GM12878 (cell line): ENCODE data around the gene UBXN10. TPM values are rescaled to one million over a fixed set of nuclear protein-coding genes. Genes with fewer than 3 reads are reported as not detected.

Experiments used
- ATAC-seq: fragments of 200-7000 bp; cut with Tn5 transposase; 3 replicates; pipeline ENCODE4 v1.9.1; 2020; ENCODE audit warnings: mild to moderate bottlenecking, moderate library complexity
- BruUV-seq: library from RNA; stranded (reverse); fragments of 400-500 nt; replicated peaks from 2 replicates; lab custom pipeline; 2021; lab: Mats Ljungman, UMichigan
- CTCF ChIA-PET: fragments of 300-600 bp; sonication (Branson Sonifier 250); formaldehyde crosslinking; extraction: SDS; loops from one replicate; lab custom pipeline; 2021; ENCODE audit warnings: inconsistent platforms; lab: Yijun Ruan, JAX
- POLR2A ChIA-PET: fragments of 350-600 bp; formaldehyde crosslinking; extraction: SDS; loops from one replicate; lab custom pipeline; 2021; ENCODE audit warnings: inconsistent platforms; lab: Charles Lee
- RAD21 ChIA-PET: fragments of 300-600 bp; sonication (Branson Sonifier 250); formaldehyde crosslinking; loops from one replicate; lab custom pipeline; 2023; ENCODE audit warnings: antibody characterized with exemption; ENCODE audit not compliant: unreplicated experiment; lab: Charles Lee
- SMC1A ChIA-PET: fragments of 300-600 bp; sonication (Branson Sonifier 250); formaldehyde crosslinking; loops from one replicate; lab custom pipeline; 2023; ENCODE audit not compliant: unreplicated experiment, uncharacterized antibody; lab: Charles Lee
- DNase-seq: peaks from one replicate; pipeline ENCODE4 v3.0.0-alpha.2; 2011; ENCODE audit warnings: low read depth, low spot score
- FAIRE-seq: peaks from 3 replicates; lab custom pipeline; 2011; peaks lifted over from hg19 to GRCh38; lab: Jason Lieb, UNC
- H2AFZ ChIP-seq: 2 replicates; pipeline ENCODE4 v1.6.0; 2011; ENCODE audit warnings: low read depth, low read length, control low read depth; ENCODE audit not compliant: control insufficient read depth
- H3K27ac ChIP-seq: 2 replicates; pipeline ENCODE4 v1.5.1; 2011; ENCODE audit warnings: control low read depth; ENCODE audit not compliant: control insufficient read depth, insufficient read depth
- H3K27me3 ChIP-seq, 2 experiments: replicated peaks in 1 of 2; 2 replicates each; pipeline versions ENCODE4 v1.6.0 to v1.6.1; 2011; ENCODE audit warnings: low read length in 1 of 2; ENCODE audit not compliant: control insufficient read depth in 2 of 2, insufficient read depth in 2 of 2
- H3K36me3 ChIP-seq, 2 experiments: 2 replicates each; pipeline ENCODE4 v1.5.1; 2011; ENCODE audit warnings: low read length in 1 of 2; ENCODE audit not compliant: control insufficient read depth in 2 of 2, insufficient read depth in 2 of 2
- H3K4me1 ChIP-seq: 2 replicates; pipeline ENCODE4 v1.6.1; 2011; ENCODE audit warnings: mild to moderate bottlenecking, low read length, moderate library complexity, mixed read lengths; ENCODE audit not compliant: control insufficient read depth, insufficient read depth
- H3K4me2 ChIP-seq: 2 replicates; pipeline ENCODE4 v1.6.0; 2011; ENCODE audit warnings: control low read depth; ENCODE audit not compliant: control insufficient read depth, insufficient read depth
- H3K4me3 ChIP-seq: fragments of 200-600 bp; sonication (generic); 2 replicates; pipeline ENCODE4 v1.5.1; 2016
- H3K79me2 ChIP-seq: 2 replicates; pipeline ENCODE4 v1.6.0; 2011; ENCODE audit warnings: low read length; ENCODE audit not compliant: control insufficient read depth, insufficient read depth
- H3K9ac ChIP-seq: 2 replicates; pipeline ENCODE4 v1.8.0; 2011; ENCODE audit warnings: low read length, control low read depth, mixed read lengths; ENCODE audit not compliant: control insufficient read depth, insufficient read depth
- H3K9me3 ChIP-seq: replicated peaks from 3 replicates; pipeline ENCODE4 v1.5.1; 2011; ENCODE audit warnings: mild to moderate bottlenecking, low read length; ENCODE audit not compliant: control insufficient read depth, insufficient read depth
- H4K20me1 ChIP-seq: 2 replicates; pipeline ENCODE4 v1.6.0; 2011; ENCODE audit not compliant: control insufficient read depth, insufficient read depth
- EED ChIP-seq: sonication (generic); IDR thresholded peaks from 2 replicates; pipeline ENCODE4 v1.6.1; 2016; ENCODE audit warnings: antibody characterized with exemption, low read depth
- EGR1 ChIP-seq, 2 experiments: IDR thresholded peaks; 1 replicate in 1 of 2; 2 replicates in 1 of 2; pipeline ENCODE4 v1.6.1; 2011 to 2012; ENCODE audit warnings: low read depth in 2 of 2, low read length in 2 of 2, borderline replicate concordance in 1 of 2, mild to moderate bottlenecking in 1 of 2, moderate library complexity in 1 of 2
- ETV6 ChIP-seq, 2 experiments: fragments of 450-650 bp in 1 of 2; IDR thresholded peaks in 1 of 2; conservative IDR thresholded peaks in 1 of 2; 2 replicates each; pipeline ENCODE4 v1.6.1; 2014; ENCODE audit warnings: antibody characterized with exemption in 1 of 2, borderline replicate concordance in 1 of 2, low read depth in 1 of 2, mild to moderate bottlenecking in 1 of 2, moderate library complexity in 1 of 2
- GATAD2B ChIP-seq: fragments of 450-650 bp; conservative IDR thresholded peaks from 2 replicates; pipeline ENCODE4 v1.6.1; 2017; ENCODE audit warnings: low read depth, mild to moderate bottlenecking, moderate library complexity
- MTA2 ChIP-seq: fragments of 450-650 bp; IDR thresholded peaks from 2 replicates; pipeline ENCODE4 v1.6.1; 2016; ENCODE audit warnings: low read depth, mild to moderate bottlenecking, moderate library complexity
- MTA3 ChIP-seq: IDR thresholded peaks from 2 replicates; pipeline ENCODE4 v1.6.1; 2012; ENCODE audit warnings: low read length, inconsistent platforms, borderline replicate concordance
- NBN ChIP-seq: fragments of 450-650 bp; IDR thresholded peaks from 2 replicates; pipeline ENCODE4 v1.6.1; 2016
- NFYB ChIP-seq: IDR thresholded peaks from 2 replicates; pipeline ENCODE4 v1.6.1; 2011; ENCODE audit warnings: low read depth, mild to moderate bottlenecking, low read length, improper control_type of control experiment, moderate library complexity; ENCODE audit not compliant: insufficient read depth
- RBBP5 ChIP-seq: fragments of 200-600 bp; sonication (generic); conservative IDR thresholded peaks from 2 replicates; pipeline ENCODE4 v1.6.1; 2016
- RELA ChIP-seq: fragments of 450-650 bp; IDR thresholded peaks from 2 replicates; pipeline ENCODE4 v1.8.0; 2014; ENCODE audit warnings: borderline replicate concordance; ENCODE audit not compliant: partially characterized antibody
- SIN3A ChIP-seq: IDR thresholded peaks from 2 replicates; pipeline ENCODE4 v1.6.1; 2012; ENCODE audit warnings: low read depth, low read length, improper control_type of control experiment
- SMC3 ChIP-seq: IDR thresholded peaks from 2 replicates; pipeline ENCODE4 v1.6.1; 2011; ENCODE audit warnings: low read length, improper control_type of control experiment, borderline replicate concordance
- STAT3 ChIP-seq: IDR thresholded peaks from 2 replicates; pipeline ENCODE4 v1.6.1; 2011; ENCODE audit warnings: low read depth, low read length, improper control_type of control experiment
- WGBS: methylation state at CpG from one replicate; pipeline ENCODE4 v1.1.6; 2016; ENCODE audit warnings: low lambda C conversion rate; ENCODE audit not compliant: insufficient replicate concordance, insufficient coverage; ENCODE audit errors: missing lambda C conversion rate; 5-methylcytosine and 5-hydroxymethylcytosine counted together
- in situ Hi-C: fragments of 300-500 bp; cut with MboI; formaldehyde crosslinking; loops from 9 replicates; pipeline ENCODE4 v1.14.3; 2018; ENCODE audit warnings: mixed read lengths
- intact Hi-C: fragments of 100-400 bp; cut with micrococcal nuclease; formaldehyde crosslinking; loops from one replicate; pipeline ENCODE4 v1.14.2; 2022; ENCODE audit not compliant: unreplicated experiment
- polyA plus RNA-seq, 11 experiments: library from polyadenylated mRNA; depleted of rRNA in 4 of 11; unstranded in 6 of 11; stranded (reverse) in 5 of 11; fragments of >200 nt; fragmentation: Nextera tagmentation in 4 of 11; fragmentation: Illumina TruSeq in 1 of 11; extraction: Ambion mirVana in 4 of 11; extraction: Trizol in 1 of 11; gene quantifications; 1 replicate in 1 of 11; 2 replicates in 10 of 11; pipeline versions ENCODE4 v1.2.1 to v1.2.3, GENCODE V29; 2011 to 2016; ENCODE audit warnings: inconsistent platforms in 2 of 11, missing spikeins in 2 of 11, low read depth in 1 of 11
- total RNA-seq, 4 experiments: library from RNA; depleted of rRNA in 3 of 4; stranded (reverse); fragments of >200 nt in 3 of 4; fragmentation: Illumina TruSeq in 1 of 4; extraction: Trizol in 1 of 4; gene quantifications; 2 replicates each; pipeline versions ENCODE4 v1.2.1 to v1.2.3, GENCODE V29; 2013 to 2021
- TF ChIP-seq, protein P1 (sequence below): fragments of 450-650 bp; formaldehyde crosslinking; IDR thresholded peaks from 2 replicates; pipeline ENCODE4 v1.4.0; 2020; ENCODE audit warnings: mild to moderate bottlenecking, moderate library complexity
- TF ChIP-seq, protein P2 (sequence below): IDR thresholded peaks from 2 replicates; pipeline ENCODE4 v1.6.1; 2011; ENCODE audit warnings: mild to moderate bottlenecking, low read depth, low read length, moderate library complexity; ENCODE audit not compliant: insufficient replicate concordance
- TF ChIP-seq, protein P3 (sequence below): fragments of 450-650 bp; IDR thresholded peaks from 2 replicates; pipeline ENCODE4 v1.6.1; 2018; ENCODE audit warnings: borderline replicate concordance, mild to moderate bottlenecking; ENCODE audit not compliant: partially characterized antibody

The UBXN10 gene
- total and polyA plus RNA-seq, 10 of the 15 experiments (the other 5 are each of a cell fraction or from before 2014, with no cell fraction given): 0.03 to 0.15 (median 0.06) TPM; not detected in 7

DNA sequence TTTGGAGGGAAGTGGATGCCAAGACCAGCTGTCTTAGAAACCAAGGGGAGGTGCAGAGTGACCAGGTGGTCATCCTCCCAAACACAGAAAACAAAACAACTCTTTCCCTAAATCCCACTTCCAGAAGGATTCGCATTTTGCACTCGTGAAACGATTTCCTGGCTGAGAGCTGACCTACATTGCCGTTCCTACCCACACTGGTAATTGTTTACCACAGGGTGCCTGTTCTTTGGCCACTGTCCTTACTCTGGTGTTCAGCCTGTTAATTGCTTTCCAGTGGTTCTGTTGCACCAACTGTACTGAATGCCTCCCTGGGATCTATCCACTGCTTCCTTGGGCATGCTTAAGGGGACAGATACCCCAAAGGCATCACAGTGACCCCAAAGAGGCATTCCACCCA lies 23.6 kb downstream of the UBXN10 start:
- DNase-seq: no peak
- no peak for FAIRE-seq
- in situ Hi-C loops: no loop called here
- Histone ChIP-seq H3K27me3 (peaks cover 3 to 7% of the 10 kb centered on the region in 2 experiments; a peak in 1 of 4 replicates), H3K27ac (no peak overlapping the region), H3K4me1 (no peaks in the 10 kb centered on the region; the same call in 1 of the 2 replicates), H3K4me3 (no peak overlapping the region), H3K9me3 (no peaks in the 10 kb centered on the region), H3K36me3 (no peaks in the 10 kb centered on the region), H3K9ac (no peak overlapping the region), H2AFZ (no peak overlapping the region), H3K79me2 (no peaks in the 10 kb centered on the region), H4K20me1 (no peaks in the 10 kb centered on the region), H3K4me2 (no peak overlapping the region)
- intact Hi-C loops: no loop called here
- ChIA-PET RAD21 (no interaction called here), SMC1A (no interaction called here), CTCF (no interaction called here), POLR2A (no interaction called here)
- 73% methylated on average over 4 of the region's 4 CpGs for WGBS
- no TSS peak for BruUV-seq
- no peak for ATAC-seq
- no peak for TF ChIP-seq MTA2
- no peak for TF ChIP-seq STAT3
- TF ChIP-seq, protein P1, sequence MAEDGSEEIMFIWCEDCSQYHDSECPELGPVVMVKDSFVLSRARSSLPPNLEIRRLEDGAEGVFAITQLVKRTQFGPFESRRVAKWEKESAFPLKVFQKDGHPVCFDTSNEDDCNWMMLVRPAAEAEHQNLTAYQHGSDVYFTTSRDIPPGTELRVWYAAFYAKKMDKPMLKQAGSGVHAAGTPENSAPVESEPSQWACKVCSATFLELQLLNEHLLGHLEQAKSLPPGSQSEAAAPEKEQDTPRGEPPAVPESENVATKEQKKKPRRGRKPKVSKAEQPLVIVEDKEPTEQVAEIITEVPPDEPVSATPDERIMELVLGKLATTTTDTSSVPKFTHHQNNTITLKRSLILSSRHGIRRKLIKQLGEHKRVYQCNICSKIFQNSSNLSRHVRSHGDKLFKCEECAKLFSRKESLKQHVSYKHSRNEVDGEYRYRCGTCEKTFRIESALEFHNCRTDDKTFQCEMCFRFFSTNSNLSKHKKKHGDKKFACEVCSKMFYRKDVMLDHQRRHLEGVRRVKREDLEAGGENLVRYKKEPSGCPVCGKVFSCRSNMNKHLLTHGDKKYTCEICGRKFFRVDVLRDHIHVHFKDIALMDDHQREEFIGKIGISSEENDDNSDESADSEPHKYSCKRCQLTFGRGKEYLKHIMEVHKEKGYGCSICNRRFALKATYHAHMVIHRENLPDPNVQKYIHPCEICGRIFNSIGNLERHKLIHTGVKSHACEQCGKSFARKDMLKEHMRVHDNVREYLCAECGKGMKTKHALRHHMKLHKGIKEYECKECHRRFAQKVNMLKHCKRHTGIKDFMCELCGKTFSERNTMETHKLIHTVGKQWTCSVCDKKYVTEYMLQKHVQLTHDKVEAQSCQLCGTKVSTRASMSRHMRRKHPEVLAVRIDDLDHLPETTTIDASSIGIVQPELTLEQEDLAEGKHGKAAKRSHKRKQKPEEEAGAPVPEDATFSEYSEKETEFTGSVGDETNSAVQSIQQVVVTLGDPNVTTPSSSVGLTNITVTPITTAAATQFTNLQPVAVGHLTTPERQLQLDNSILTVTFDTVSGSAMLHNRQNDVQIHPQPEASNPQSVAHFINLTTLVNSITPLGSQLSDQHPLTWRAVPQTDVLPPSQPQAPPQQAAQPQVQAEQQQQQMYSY (CRISPR knock-in tag): no peak
- no peak for TF ChIP-seq NFYB
- TF ChIP-seq RELA: no peak
- TF ChIP-seq ETV6 (conservative IDR thresholded peaks at IDR 0.05 in 1 of 2, IDR thresholded peaks at IDR 0.05 in 1 of 2; ENCODE audit: borderline replicate concordance in 1 of 2, low read depth in 1 of 2): no peak
- no peak for TF ChIP-seq SIN3A
- TF ChIP-seq EED: no peak
- TF ChIP-seq, protein P2, sequence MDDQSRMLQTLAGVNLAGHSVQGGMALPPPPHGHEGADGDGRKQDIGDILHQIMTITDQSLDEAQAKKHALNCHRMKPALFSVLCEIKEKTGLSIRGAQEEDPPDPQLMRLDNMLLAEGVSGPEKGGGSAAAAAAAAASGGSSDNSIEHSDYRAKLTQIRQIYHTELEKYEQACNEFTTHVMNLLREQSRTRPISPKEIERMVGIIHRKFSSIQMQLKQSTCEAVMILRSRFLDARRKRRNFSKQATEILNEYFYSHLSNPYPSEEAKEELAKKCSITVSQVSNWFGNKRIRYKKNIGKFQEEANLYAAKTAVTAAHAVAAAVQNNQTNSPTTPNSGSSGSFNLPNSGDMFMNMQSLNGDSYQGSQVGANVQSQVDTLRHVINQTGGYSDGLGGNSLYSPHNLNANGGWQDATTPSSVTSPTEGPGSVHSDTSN: no peak
- no peak for TF ChIP-seq SMC3
- no peak for TF ChIP-seq GATAD2B
- TF ChIP-seq NBN: no peak
- no peak for TF ChIP-seq RBBP5
- TF ChIP-seq, protein P3, sequence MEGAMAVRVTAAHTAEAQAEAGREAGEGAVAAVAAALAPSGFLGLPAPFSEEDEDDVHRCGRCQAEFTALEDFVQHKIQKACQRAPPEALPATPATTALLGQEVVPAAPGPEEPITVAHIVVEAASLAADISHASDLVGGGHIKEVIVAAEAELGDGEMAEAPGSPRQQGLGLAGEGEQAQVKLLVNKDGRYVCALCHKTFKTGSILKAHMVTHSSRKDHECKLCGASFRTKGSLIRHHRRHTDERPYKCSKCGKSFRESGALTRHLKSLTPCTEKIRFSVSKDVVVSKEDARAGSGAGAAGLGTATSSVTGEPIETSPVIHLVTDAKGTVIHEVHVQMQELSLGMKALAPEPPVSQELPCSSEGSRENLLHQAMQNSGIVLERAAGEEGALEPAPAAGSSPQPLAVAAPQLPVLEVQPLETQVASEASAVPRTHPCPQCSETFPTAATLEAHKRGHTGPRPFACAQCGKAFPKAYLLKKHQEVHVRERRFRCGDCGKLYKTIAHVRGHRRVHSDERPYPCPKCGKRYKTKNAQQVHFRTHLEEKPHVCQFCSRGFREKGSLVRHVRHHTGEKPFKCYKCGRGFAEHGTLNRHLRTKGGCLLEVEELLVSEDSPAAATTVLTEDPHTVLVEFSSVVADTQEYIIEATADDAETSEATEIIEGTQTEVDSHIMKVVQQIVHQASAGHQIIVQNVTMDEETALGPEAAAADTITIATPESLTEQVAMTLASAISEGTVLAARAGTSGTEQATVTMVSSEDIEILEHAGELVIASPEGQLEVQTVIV: no peak
- TF ChIP-seq EGR1 (IDR thresholded peaks at IDR 0.05; ENCODE audit: borderline replicate concordance in 1 of 2, low read depth in 2 of 2, low read length in 2 of 2): no peak
- TF ChIP-seq MTA3: no peak
